Effector memory CD4-positive, alpha-beta T cell (primary cell): ENCODE measurements around the gene KCNN3.
"Not testable (repeated sequence)": the region's sequence is repeated elsewhere in the genome, so short reads cannot be mapped to it uniquely, and the experiment has no call there.

Experiments used
- DNase-seq, 3 donors: peaks; one replicate each; pipeline ENCODE4 v3.0.0-alpha.2; 2020
- H3K27ac ChIP-seq: 2 replicates; pipeline ENCODE4 v1.7.0; 2013; ENCODE audit warnings: mild to moderate bottlenecking, low read length, moderate library complexity; ENCODE audit not compliant: insufficient read depth, poor library complexity, severe bottlenecking
- H3K27me3 ChIP-seq: replicated peaks from 2 replicates; pipeline ENCODE4 v1.7.0; 2013; ENCODE audit warnings: mild to moderate bottlenecking, low read length; ENCODE audit not compliant: insufficient read depth, control insufficient read depth, poor library complexity, severe bottlenecking
- H3K36me3 ChIP-seq: 2 replicates; pipeline ENCODE4 v1.7.0; 2013; ENCODE audit warnings: mild to moderate bottlenecking, low read length, moderate library complexity; ENCODE audit not compliant: control insufficient read depth, insufficient read depth
- H3K4me1 ChIP-seq: 2 replicates; pipeline ENCODE4 v1.7.0; 2013; ENCODE audit warnings: low read length, mild to moderate bottlenecking; ENCODE audit not compliant: control insufficient read depth, insufficient read depth, poor library complexity, severe bottlenecking
- H3K4me3 ChIP-seq: 2 replicates; pipeline ENCODE4 v1.7.0; 2013; ENCODE audit warnings: low read length, low read depth, mild to moderate bottlenecking; ENCODE audit not compliant: insufficient read depth, poor library complexity, severe bottlenecking
- H3K9me3 ChIP-seq: 2 replicates; pipeline ENCODE4 v1.7.0; 2013; ENCODE audit warnings: mild to moderate bottlenecking, low read length, moderate library complexity; ENCODE audit not compliant: control insufficient read depth

KCNN3 gene

GRCh38 chr1:154697710-154698109 is 172.4 kb downstream of the KCNN3 start:
- Histone ChIP-seq H3K27ac (no peak overlapping the region), H3K9me3 (no peaks in the 10 kb centered on the region), H3K4me1 (no peaks in the 10 kb centered on the region), H3K27me3 (no peaks in the 10 kb centered on the region), H3K36me3 (no peaks in the 10 kb centered on the region), H3K4me3 (no peak overlapping the region)
- DNase-seq = no peak

GRCh38 chr1:154696456-154696855 is 173.6 kb downstream of the KCNN3 start:
- Histone ChIP-seq H3K27ac (no peak overlapping the region), H3K36me3 (no peaks in the 10 kb centered on the region)
- no peak for DNase-seq

GRCh38 chr1:154695985-154696384 is 174.1 kb downstream of the KCNN3 start:
- peaks cover 6% of the 10 kb centered on the region for H3K27me3 ChIP-seq
- H3K27ac ChIP-seq = no peak overlapping the region
- no peaks in the 10 kb centered on the region for H3K4me1 ChIP-seq
- DNase-seq = no peak
- H3K36me3 ChIP-seq = no peaks in the 10 kb centered on the region
- no peak overlapping the region for H3K4me3 ChIP-seq
- no peaks in the 10 kb centered on the region for H3K9me3 ChIP-seq

More at GRCh38 chr1:154696456-154696855, 173.6 kb downstream of the KCNN3 start:
- Histone ChIP-seq H3K27me3 (peaks cover 6% of the 10 kb centered on the region), H3K4me3 (no peak overlapping the region), H3K4me1 (no peaks in the 10 kb centered on the region), H3K9me3 (no peaks in the 10 kb centered on the region)

- Histone ChIP-seq H3K9me3 (no peaks in the 10 kb centered on the region), H3K4me3 (no peak overlapping the region), H3K27me3 (peaks cover 6% of the 10 kb centered on the region), H3K36me3 (no peaks in the 10 kb centered on the region), H3K27ac (no peak overlapping the region), H3K4me1 (no peaks in the 10 kb centered on the region)
- DNase-seq = no peak
Measured at GRCh38 chr1:154694995-154695394, 175.1 kb downstream of the KCNN3 start.

- no peak for DNase-seq
- no peak overlapping the region for H3K27ac ChIP-seq
Measured at GRCh38 chr1:154689083-154689482, 181.0 kb downstream of the KCNN3 start.

GRCh38 chr1:154686507-154686906 is 183.6 kb downstream of the KCNN3 start:
- DNase-seq = no peak
- Histone ChIP-seq H3K27ac (no peak overlapping the region), H3K36me3 (no peaks in the 10 kb centered on the region), H3K4me3 (no peak overlapping the region), H3K27me3 (no peaks in the 10 kb centered on the region), H3K4me1 (no peaks in the 10 kb centered on the region), H3K9me3 (no peaks in the 10 kb centered on the region)

More at GRCh38 chr1:154689083-154689482, 181.0 kb downstream of the KCNN3 start:
- H3K36me3 ChIP-seq = no peaks in the 10 kb centered on the region
- H3K27me3 ChIP-seq = peaks cover 6% of the 10 kb centered on the region
- no peak overlapping the region for H3K4me3 ChIP-seq
- no peaks in the 10 kb centered on the region for H3K9me3 ChIP-seq
- H3K4me1 ChIP-seq = no peaks in the 10 kb centered on the region

GRCh38 chr1:154683820-154684219 is 186.3 kb downstream of the KCNN3 start:
- Histone ChIP-seq H3K9me3 (no peaks in the 10 kb centered on the region), H3K4me3 (no peak overlapping the region), H3K27ac (no peak overlapping the region), H3K4me1 (no peaks in the 10 kb centered on the region), H3K36me3 (no peaks in the 10 kb centered on the region), H3K27me3 (no peaks in the 10 kb centered on the region)
- DNase-seq = no peak

GRCh38 chr1:154682254-154682653 is 187.8 kb downstream of the KCNN3 start:
- no peak overlapping the region for H3K27ac ChIP-seq
- H3K9me3 ChIP-seq = no peaks in the 10 kb centered on the region
- DNase-seq = no peak
- H3K36me3 ChIP-seq = no peaks in the 10 kb centered on the region
- no peaks in the 10 kb centered on the region for H3K27me3 ChIP-seq
- no peaks in the 10 kb centered on the region for H3K4me1 ChIP-seq
- H3K4me3 ChIP-seq = no peak overlapping the region

GRCh38 chr1:154677844-154678243 is 192.2 kb downstream of the KCNN3 start:
- H3K4me1 ChIP-seq, H3K36me3 ChIP-seq, H3K27ac ChIP-seq, DNase-seq, H3K27me3 ChIP-seq, H3K9me3 ChIP-seq, H3K4me3 ChIP-seq: not testable (repeated sequence)

- not testable (repeated sequence) for H3K27ac ChIP-seq, H3K36me3 ChIP-seq, H3K4me3 ChIP-seq, H3K4me1 ChIP-seq, H3K9me3 ChIP-seq, DNase-seq, H3K27me3 ChIP-seq
Measured at GRCh38 chr1:154676847-154677246, 193.2 kb downstream of the KCNN3 start.

- H3K4me1 ChIP-seq, H3K27ac ChIP-seq, H3K4me3 ChIP-seq, DNase-seq, H3K27me3 ChIP-seq, H3K9me3 ChIP-seq, H3K36me3 ChIP-seq: not testable (repeated sequence)
Measured at GRCh38 chr1:154674456-154674855, 195.6 kb downstream of the KCNN3 start.
